Mesothelial cell of epicardium (in vitro differentiated cells): ENCODE results near the gene ERBB2. TPM values are rescaled to one million over a fixed set of nuclear protein-coding genes. Genes with fewer than 3 reads are reported as not detected.
A peak's percentile ranks its signal among the peaks of the same experiment; 100 is the strongest.

Source experiments
- DNase-seq, 2 experiments: peaks; one replicate each; pipeline ENCODE4 v3.0.0; 2021; ENCODE audit warnings: low spot score in 2 of 2; ENCODE audit not compliant: unreplicated experiment in 2 of 2
- H3K27ac Mint-ChIP-seq: 2 replicates; pipeline ENCODE4 v1.8.0; 2021; ENCODE audit warnings: mixed read lengths
- H3K27me3 Mint-ChIP-seq: 2 replicates; pipeline ENCODE4 v1.8.0; 2021; ENCODE audit warnings: low read depth, mixed read lengths
- H3K36me3 Mint-ChIP-seq: 2 replicates; pipeline ENCODE4 v1.8.0; 2021; ENCODE audit warnings: mixed read lengths
- H3K4me1 Mint-ChIP-seq: 2 replicates; pipeline ENCODE4 v1.8.0; 2021; ENCODE audit warnings: mixed read lengths
- H3K4me3 Mint-ChIP-seq: 2 replicates; pipeline ENCODE4 v1.8.0; 2021; ENCODE audit warnings: mild to moderate bottlenecking, moderate library complexity, mixed read lengths
- H3K9me3 Mint-ChIP-seq: 2 replicates; pipeline ENCODE4 v1.8.0; 2021; ENCODE audit warnings: mixed read lengths
- total RNA-seq: library from RNA; stranded (reverse); gene quantifications from 3 replicates; pipeline ENCODE4 v1.2.1, GENCODE V29; 2021
- TF ChIP-seq, protein P1 (sequence below): fragments of 200-600 bp; sonication (generic); IDR thresholded peaks from one replicate; pipeline ENCODE4 v1.5.0; 2021; ENCODE audit warnings: antibody characterized with exemption; ENCODE audit not compliant: unreplicated experiment

The ERBB2 gene
- total RNA-seq, 1 donor from 2014 or later, result 141 TPM

DNA sequence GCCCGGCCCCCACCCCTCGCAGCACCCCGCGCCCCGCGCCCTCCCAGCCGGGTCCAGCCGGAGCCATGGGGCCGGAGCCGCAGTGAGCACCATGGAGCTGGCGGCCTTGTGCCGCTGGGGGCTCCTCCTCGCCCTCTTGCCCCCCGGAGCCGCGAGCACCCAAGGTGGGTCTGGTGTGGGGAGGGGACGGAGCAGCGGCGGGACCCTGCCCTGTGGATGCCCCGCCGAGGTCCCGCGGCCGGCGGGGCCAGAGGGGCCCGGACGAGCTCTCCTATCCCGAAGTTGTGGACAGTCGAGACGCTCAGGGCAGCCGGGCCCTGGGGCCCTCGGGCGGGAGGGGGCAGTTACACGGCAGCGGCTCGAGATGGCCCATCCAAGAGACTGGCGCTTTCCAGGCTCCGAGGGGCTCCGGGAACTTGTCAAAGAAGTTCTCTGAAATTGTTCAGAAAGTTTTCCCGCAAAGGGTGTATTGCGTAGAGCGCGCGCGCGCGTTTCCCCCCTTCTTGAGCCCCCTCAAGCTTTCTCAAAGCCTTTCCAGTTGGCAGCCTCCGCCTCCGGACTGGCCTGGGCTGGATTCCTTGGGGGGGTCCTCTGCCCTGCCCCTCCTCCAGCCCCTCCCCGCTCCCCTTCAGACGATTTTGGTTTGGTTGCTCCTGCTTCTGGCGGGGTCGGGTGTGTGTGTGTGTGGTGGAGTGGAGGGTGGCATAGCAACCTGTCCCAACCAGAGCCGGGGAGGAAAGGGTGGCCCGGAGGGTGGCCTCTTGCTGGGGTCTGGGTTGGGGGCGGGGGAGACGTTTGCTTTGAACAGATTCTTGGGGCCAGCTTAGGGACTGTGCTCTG is 504 bp downstream of the ERBB2 start:
- H3K36me3 Mint-ChIP-seq, result peaks cover 2% of the 10 kb centered on the region
- peak overlapping the region; percentile 97 for H3K4me3 Mint-ChIP-seq
- H3K27ac Mint-ChIP-seq, result peak overlapping the region; percentile 79
- DNase-seq, result peak in 1 of 2 experiments; percentile 68
- TF ChIP-seq, protein P1, sequence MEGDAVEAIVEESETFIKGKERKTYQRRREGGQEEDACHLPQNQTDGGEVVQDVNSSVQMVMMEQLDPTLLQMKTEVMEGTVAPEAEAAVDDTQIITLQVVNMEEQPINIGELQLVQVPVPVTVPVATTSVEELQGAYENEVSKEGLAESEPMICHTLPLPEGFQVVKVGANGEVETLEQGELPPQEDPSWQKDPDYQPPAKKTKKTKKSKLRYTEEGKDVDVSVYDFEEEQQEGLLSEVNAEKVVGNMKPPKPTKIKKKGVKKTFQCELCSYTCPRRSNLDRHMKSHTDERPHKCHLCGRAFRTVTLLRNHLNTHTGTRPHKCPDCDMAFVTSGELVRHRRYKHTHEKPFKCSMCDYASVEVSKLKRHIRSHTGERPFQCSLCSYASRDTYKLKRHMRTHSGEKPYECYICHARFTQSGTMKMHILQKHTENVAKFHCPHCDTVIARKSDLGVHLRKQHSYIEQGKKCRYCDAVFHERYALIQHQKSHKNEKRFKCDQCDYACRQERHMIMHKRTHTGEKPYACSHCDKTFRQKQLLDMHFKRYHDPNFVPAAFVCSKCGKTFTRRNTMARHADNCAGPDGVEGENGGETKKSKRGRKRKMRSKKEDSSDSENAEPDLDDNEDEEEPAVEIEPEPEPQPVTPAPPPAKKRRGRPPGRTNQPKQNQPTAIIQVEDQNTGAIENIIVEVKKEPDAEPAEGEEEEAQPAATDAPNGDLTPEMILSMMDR, result no peak
- H3K9me3 Mint-ChIP-seq, result no peaks in the 10 kb centered on the region
- H3K27me3 Mint-ChIP-seq, result no peaks in the 10 kb centered on the region
- H3K4me1 Mint-ChIP-seq, result peaks cover 45% of the 10 kb centered on the region

DNA sequence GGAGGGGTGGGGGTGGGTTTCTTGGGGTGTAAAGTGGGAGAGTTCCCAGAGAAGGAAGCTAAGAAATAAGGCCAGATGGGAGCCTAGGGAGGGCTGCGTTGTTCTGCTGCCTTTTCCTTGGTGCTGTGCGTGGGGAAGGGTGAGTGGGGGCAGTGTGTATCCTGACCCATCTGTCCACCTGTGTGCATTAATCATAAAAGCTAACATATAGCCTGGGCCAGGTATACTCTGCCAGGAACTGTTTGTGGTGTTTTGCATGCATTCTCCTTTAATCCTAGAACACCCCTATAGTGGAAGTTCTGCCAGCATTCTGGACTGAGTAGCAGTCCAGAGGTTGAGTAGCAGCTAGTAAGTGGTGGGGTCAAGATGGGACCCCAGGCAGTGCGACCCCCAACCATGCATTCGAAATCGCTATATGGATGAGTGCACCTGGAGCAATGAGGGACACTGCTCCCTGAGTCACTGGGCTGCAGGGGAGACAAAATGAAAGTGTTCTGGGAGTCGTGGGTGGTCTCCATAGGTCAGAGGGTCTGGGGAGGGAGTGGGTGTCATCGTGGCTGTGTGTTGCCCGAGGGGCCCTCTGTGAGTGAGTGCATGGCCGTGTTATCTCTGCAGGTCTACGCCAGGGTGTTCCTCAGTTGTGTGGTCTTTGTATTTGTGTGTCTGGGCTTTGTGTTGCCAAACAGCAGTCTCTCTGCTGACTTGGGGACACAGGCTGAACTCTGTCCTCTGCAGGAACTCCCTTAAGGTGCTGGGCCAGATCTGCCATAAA is 1.3 kb downstream of the ERBB2 start:
- Mint-ChIP-seq H3K36me3 (peaks cover 2% of the 10 kb centered on the region), H3K27me3 (no peaks in the 10 kb centered on the region), H3K4me3 (peak overlapping the region; percentile 97), H3K27ac (peak overlapping the region; percentile 79), H3K4me1 (peaks cover 53% of the 10 kb centered on the region), H3K9me3 (no peaks in the 10 kb centered on the region)
- DNase-seq, result no peak
- TF ChIP-seq, protein P1, result no peak

DNA sequence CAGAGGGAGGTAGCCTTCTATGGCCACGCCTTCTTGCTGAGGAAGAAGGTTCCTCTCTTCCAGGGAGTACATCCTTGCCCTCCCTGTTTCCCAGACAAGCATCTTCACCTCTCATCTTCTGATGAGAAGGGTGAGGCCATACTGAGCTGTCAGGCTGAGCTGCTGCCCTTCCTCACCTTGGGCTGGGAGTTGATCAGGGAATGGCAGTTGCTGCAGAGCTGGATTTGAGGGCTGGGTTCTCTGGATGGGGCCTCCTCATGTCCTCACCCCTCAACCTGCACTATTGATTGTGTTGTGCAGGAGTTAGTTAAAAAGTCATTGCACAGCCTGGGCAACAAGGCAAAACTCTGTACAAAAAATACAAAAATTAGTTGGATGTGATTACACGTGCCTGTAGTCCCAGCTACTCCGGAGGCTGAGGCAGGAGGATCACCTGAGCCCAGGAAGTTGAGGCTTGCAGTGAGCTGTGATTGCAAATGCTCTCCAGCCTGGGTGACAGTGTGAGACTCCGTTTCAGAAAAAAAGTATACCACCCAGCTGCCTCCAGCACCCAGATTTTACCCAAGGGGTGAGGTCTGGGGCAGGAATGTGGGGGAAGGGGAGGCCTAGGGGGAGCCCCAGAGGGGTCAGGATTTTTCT is 2.0 kb downstream of the ERBB2 start:
- Mint-ChIP-seq H3K27ac (peak overlapping the region; percentile 79), H3K36me3 (peaks cover 2% of the 10 kb centered on the region), H3K4me3 (peak overlapping the region; percentile 97), H3K27me3 (no peaks in the 10 kb centered on the region), H3K4me1 (peaks cover 56% of the 10 kb centered on the region), H3K9me3 (no peaks in the 10 kb centered on the region)
- TF ChIP-seq, protein P1, result no peak
- DNase-seq, result no peak

DNA sequence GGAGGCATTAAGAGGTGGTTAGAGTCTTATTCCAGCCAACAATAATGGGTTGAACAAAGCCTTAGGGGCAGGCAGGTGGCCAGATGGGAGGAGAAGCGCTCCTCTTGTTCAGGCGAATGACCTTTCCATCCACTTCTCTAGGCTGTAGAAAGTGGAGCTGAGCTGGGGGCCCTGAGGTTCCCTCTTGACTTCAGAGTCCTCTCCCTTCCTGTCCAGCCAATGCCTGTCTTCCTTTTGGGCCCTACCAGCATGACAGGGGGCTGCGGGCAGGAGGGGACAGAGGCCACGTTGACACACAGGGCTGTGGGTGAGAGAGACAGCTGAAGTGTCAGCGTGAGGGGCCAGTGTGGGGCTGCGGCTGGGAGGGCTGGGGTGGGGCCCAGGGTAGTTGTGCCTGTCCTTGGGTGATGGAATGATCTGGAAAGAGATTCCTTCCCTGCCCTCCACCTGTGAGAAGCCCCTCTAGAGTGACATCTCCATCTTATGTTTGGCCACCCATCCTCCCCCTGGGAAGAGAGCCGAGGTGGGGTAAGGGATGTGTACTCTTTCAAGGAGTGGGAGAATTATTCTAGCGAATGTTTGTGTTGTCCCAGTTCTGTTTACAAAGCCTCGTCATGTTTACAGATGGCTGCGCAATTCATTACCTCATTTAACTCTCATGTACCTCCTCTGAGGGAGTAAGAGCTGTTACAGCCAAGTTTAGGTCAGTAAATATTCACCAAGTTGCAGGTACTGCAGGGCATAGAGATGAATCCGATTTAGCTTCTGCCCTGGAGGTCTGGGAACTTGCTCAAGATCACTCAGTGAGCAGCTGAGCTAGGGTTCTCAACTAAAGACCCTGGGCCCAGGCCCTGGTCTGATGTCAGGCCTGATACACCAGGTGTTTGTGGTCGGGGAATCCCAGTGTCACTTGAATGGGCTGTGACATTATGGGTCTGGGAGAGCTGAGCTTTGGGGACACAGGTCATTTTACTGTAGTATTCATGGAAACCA is 3.3 kb downstream of the ERBB2 start:
- peaks cover 56% of the 10 kb centered on the region for H3K4me1 Mint-ChIP-seq
- TF ChIP-seq, protein P1, result no peak
- no peaks in the 10 kb centered on the region for H3K9me3 Mint-ChIP-seq
- H3K27me3 Mint-ChIP-seq, result no peaks in the 10 kb centered on the region
- peak overlapping the region; percentile 2 for H3K27ac Mint-ChIP-seq
- no peak overlapping the region for H3K4me3 Mint-ChIP-seq
- DNase-seq, result no peak
- H3K36me3 Mint-ChIP-seq, result peaks cover 6% of the 10 kb centered on the region

DNA sequence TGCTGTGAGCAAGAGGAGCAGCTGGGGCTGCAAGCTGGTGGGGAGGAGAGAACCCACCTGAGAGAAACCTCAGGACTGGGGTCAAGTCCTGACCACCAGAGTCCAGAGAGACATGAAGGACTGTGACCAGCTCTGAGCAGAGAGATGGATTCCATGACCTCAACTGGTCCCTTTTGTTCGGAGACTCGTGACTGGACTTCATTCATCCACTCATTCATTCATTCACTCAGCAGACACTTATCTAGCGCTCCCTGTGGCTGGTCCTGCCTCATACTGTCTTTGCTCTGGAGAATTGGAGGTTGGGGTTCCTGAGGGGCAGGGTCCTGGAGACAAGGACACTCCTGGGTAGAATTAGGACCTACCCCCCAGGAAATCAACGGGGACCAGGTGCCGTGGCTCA is 4.0 kb downstream of the ERBB2 start:
- Mint-ChIP-seq H3K27me3 (no peaks in the 10 kb centered on the region), H3K36me3 (peaks cover 7% of the 10 kb centered on the region), H3K4me1 (peaks cover 54% of the 10 kb centered on the region), H3K4me3 (no peak overlapping the region), H3K27ac (peak overlapping the region; percentile 2), H3K9me3 (no peaks in the 10 kb centered on the region)
- TF ChIP-seq, protein P1, result no peak
- no peak for DNase-seq
